Muscle of leg (tissue), 11 donors: ENCODE data around the gene ANKRD44. TPM values are rescaled to one million over a fixed set of nuclear protein-coding genes. Genes with fewer than 3 reads are reported as not detected.
A peak's percentile ranks its signal among the peaks of the same experiment; 100 is the strongest.

Experiments used
- DNase-seq: peaks from one replicate; pipeline ENCODE4 v3.0.0; 2013
- H3K27ac ChIP-seq: one replicate; pipeline ENCODE4 v1.5.1; 2013; ENCODE audit warnings: mild to moderate bottlenecking, low read length, control low read depth
- H3K27me3 ChIP-seq: one replicate; pipeline ENCODE4 v1.6.1; 2013; ENCODE audit warnings: low read length; ENCODE audit not compliant: control insufficient read depth, insufficient read depth
- H3K36me3 ChIP-seq: one replicate; pipeline ENCODE4 v1.6.1; 2013; ENCODE audit warnings: low read length; ENCODE audit not compliant: control insufficient read depth, insufficient read depth
- H3K4me1 ChIP-seq: one replicate; pipeline ENCODE4 v1.6.1; 2013; ENCODE audit warnings: low read length; ENCODE audit not compliant: control insufficient read depth, insufficient read depth
- H3K4me3 ChIP-seq: one replicate; pipeline ENCODE4 v1.5.1; 2013; ENCODE audit warnings: low read length, control low read depth
- H3K9me3 ChIP-seq: replicated peaks from 2 replicates; pipeline ENCODE4 v1.6.1; 2013; ENCODE audit warnings: low read depth, low read length; ENCODE audit not compliant: control insufficient read depth
- WGBS: methylation state at CpG from one replicate; pipeline ENCODE4 v1.1.5; 2013; ENCODE audit warnings: missing lambda C conversion rate; ENCODE audit not compliant: insufficient coverage; 5-methylcytosine and 5-hydroxymethylcytosine counted together
- polyA plus RNA-seq, 8 donors: library from polyadenylated mRNA; unstranded; fragments of 120-200 nt; gene quantifications; one replicate each; pipeline versions ENCODE4 v1.2.1 to v1.2.3, GENCODE V29; 2013; ENCODE audit warnings: inconsistent platforms in 1 of 8, low replicate concordance in 1 of 8; ENCODE audit not compliant: insufficient read length in 8 of 8, insufficient read depth in 1 of 8
- total RNA-seq: library from RNA; stranded (reverse); fragments of 120-200 nt; gene quantifications from one replicate; pipeline ENCODE4 v1.2.4, GENCODE V29; 2013

ANKRD44 gene
- total and polyA plus RNA-seq, 9 donors: 10.6 to 26.3 (median 15.6) TPM

DNA sequence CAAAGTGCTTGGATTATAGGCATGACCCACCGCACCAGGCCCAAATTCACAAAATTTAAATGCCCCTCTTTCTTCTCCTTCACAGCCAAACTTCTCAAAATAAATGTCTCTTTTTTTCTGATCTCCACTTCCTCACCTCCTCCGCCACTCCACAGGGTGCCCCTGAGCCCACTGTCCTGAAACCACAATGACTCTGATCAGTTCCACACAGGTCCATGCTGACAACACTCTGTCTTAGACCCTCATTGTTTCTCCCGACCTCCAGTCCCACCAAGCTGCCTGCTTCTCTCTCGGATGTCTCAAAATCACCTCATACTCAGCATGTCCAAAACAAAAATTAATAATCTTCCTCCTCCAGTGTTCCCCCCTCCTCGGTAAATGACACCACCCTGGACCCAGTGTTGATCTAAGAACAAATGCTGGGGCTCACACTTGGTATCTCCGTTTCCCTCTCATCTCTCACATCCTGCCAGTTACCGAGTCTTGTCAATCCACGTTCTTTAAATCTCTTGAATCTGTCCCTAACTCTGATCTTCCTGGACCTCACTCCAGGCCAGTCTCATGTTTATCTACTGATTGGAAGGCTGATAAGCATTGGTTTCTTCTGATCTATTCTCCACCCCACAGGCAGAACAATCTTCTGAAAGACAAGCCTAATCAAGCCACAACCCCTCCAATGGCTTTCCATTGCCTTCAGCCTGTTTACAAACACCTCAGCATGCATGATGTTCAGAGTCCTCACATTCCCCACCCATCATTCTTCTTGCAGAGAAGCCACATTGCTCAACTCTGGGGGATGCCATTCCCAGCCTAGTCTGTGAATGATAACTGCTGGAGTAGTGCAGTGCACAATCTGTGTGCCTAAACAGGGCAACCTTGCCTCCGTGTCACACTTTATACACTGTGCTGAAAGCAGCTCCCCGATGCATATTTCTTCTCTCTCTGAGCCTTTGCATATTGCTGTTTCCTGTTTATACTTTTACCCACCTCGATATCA is 12.4 kb upstream of the ANKRD44 start:
- no peaks in the 10 kb centered on the region for H3K4me1 ChIP-seq
- no peak overlapping the region for H3K27ac ChIP-seq

GRCh38 chr2:197322143-197322542 is 11.6 kb upstream of the ANKRD44 start:
- H3K9me3 ChIP-seq: no peaks in the 10 kb centered on the region
- 100% methylated on average over 1 of the region's 2 CpGs for WGBS
- H3K27ac ChIP-seq: no peak overlapping the region
- no peak overlapping the region for H3K4me3 ChIP-seq
- H3K4me1 ChIP-seq: no peaks in the 10 kb centered on the region
- no peak for DNase-seq
- H3K36me3 ChIP-seq: no peaks in the 10 kb centered on the region
- H3K27me3 ChIP-seq: no peaks in the 10 kb centered on the region

More for the DNA sequence above, 12.4 kb upstream of the ANKRD44 start:
- Histone ChIP-seq H3K36me3 (no peaks in the 10 kb centered on the region), H3K4me3 (no peak overlapping the region), H3K27me3 (no peaks in the 10 kb centered on the region), H3K9me3 (no peaks in the 10 kb centered on the region)
- 83% methylated on average over 8 of the region's 11 CpGs for WGBS
- DNase-seq: no peak

DNA sequence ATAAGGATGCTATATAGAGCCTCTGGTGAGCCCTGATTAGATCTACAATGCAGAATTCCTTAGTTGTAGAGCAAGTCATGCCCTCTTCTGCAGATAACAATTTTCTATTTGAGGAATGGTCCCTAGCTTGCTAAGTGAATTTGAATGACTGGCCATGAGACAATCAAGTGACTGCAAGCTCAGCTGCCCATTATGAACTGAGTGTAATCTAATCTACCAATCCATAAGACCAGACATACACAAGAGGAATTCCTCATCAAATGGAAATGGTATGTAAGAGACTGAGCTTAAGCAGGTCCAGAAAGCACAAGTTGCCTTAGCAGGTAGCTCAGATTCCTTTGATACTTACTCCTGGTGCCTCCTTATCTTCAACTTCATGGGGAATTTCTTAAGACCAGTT is 4.8 kb upstream of the ANKRD44 start:
- Histone ChIP-seq H3K36me3 (no peaks in the 10 kb centered on the region), H3K4me3 (no peak overlapping the region), H3K27ac (no peak overlapping the region), H3K4me1 (peaks cover 6% of the 10 kb centered on the region), H3K27me3 (no peaks in the 10 kb centered on the region), H3K9me3 (no peaks in the 10 kb centered on the region)
- DNase-seq: no peak

DNA sequence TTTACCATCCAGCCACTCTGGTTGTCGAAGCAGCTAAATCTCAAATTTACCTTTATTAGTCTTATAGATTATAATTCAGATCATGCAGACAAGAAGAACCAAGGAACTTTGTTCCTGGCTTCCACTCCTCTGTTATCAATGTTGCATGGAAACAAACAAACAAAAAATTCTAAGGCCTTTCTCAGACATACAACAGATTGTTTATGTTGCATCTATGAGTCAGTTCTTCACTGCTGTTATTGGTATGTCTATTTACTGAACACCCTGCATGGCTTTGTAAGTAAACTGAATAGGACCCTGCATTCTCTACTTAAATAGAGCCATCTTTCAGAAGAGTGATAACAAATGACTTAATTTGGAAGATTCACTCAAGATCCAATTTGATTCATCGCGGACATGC is 1.6 kb upstream of the ANKRD44 start:
- no peaks in the 10 kb centered on the region for H3K36me3 ChIP-seq
- H3K9me3 ChIP-seq: no peaks in the 10 kb centered on the region
- no CpG with 5 or more reads among the region's 3 CpGs for WGBS

DNA sequence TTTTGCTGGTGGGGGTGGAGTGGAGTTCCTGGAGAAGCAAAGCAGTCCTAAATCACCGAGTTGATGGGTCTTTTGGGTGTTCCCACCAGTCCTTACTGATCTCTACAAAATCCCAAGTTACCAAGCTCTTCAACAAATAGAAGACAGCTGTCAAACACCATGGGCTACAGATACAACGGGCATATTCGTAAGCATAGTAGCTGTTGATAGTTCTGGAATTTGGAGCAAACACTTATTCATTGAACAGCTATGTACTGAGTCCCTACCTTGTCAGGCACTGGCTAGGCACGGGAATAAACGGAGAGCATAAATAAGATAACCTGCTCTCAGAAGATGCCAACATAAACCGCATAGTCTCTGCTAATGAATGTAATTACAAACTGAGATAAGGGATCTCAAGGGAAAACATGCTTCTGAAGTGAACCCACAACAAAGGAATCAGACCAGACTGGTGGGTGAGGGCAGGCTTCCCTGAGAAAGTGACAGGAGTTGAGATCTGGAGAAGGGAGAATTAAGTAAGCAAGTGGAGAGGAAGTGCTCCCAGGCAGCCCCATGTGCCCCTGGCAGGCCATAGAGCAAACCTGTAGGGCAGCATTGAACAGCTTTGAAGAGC is 947 bp upstream of the ANKRD44 start:
- no peak for DNase-seq
- Histone ChIP-seq H3K27ac (no peak overlapping the region), H3K9me3 (no peaks in the 10 kb centered on the region), H3K4me1 (peaks cover 12% of the 10 kb centered on the region), H3K27me3 (no peaks in the 10 kb centered on the region), H3K4me3 (peak overlapping the region; percentile 50), H3K36me3 (no peaks in the 10 kb centered on the region)
- no CpG with 5 or more reads among the region's 6 CpGs for WGBS

More for the DNA sequence above, 1.6 kb upstream of the ANKRD44 start:
- no peak for DNase-seq
- Histone ChIP-seq H3K4me3 (no peak overlapping the region), H3K4me1 (peaks cover 9% of the 10 kb centered on the region), H3K27ac (no peak overlapping the region), H3K27me3 (no peaks in the 10 kb centered on the region)

DNA sequence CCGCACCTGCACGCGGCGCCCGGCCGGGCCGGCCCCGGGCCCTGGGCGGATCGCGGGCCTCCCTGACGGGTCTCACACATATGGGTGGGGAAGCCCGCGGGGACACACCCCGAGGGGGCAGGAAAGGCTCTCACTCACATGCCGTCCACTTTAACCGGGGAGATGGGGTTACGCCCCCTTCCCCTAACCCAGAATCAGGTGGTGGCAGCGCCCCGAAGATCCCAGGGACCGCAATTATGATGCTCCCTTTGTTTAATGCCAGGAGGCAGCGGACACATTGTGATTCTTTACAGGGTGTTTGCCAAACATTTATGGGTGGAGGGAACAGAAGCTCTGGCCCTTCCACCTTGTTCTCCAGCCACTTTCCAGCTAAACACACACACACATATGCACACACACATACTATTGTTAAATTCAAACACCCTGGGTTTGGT is 424 bp upstream of the ANKRD44 start:
- Histone ChIP-seq H3K9me3 (no peaks in the 10 kb centered on the region), H3K36me3 (no peaks in the 10 kb centered on the region), H3K27ac (peak overlapping the region; percentile 52), H3K27me3 (no peaks in the 10 kb centered on the region), H3K4me3 (peak overlapping the region; percentile 50), H3K4me1 (peaks cover 15% of the 10 kb centered on the region)
- DNase-seq: no peak
- under 1% methylated on average over 19 of the region's 22 CpGs for WGBS

- peaks cover 16% of the 10 kb centered on the region for H3K4me1 ChIP-seq
- H3K9me3 ChIP-seq: no peaks in the 10 kb centered on the region
- no peaks in the 10 kb centered on the region for H3K27me3 ChIP-seq
- 0% methylated on average over 24 of the region's 30 CpGs for WGBS
- H3K36me3 ChIP-seq: no peaks in the 10 kb centered on the region
- peak overlapping the region; percentile 71 for H3K27ac ChIP-seq
- DNase-seq: peak; percentile 49
- H3K4me3 ChIP-seq: peak overlapping the region; percentile 81
Observed at GRCh38 chr2:197309691-197310231, 819 bp downstream of the ANKRD44 start.

DNA sequence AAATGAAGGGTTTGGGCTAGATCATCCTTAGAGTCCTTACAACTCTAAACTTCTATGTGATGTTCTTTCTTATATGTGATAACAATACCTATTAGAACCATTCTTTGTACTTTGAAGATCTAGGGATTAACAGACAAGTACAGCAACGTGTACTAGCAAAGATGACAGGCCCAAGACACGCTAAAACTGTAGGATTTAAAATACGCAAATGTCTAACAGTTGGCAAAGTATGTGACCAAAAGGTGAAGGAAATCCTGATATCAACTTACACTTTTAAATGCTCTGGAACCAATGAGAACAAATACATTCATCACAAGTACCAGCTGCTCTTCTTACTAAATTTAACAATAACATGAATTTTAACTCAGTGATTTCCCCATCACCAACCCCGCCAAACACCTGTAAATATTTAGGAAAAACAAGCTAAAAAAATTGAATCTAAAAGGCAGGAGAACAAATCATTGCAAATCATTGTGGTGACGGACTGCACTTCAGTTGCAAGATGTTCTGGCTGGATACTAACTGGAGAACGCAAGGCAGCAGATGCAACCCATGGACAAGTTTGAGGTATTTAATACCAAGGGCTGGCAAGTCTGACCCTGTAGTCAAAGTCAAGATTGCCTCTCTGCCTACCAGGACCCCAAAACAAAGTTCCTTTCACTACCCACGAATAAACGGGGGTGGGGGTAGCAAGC is 1.4 kb downstream of the ANKRD44 start:
- Histone ChIP-seq H3K4me1 (peaks cover 16% of the 10 kb centered on the region), H3K4me3 (peak overlapping the region; percentile 81)

GRCh38 chr2:197308585-197308984 is 2.0 kb downstream of the ANKRD44 start:
- H3K36me3 ChIP-seq: no peaks in the 10 kb centered on the region
- no peaks in the 10 kb centered on the region for H3K27me3 ChIP-seq
- H3K9me3 ChIP-seq: no peaks in the 10 kb centered on the region
- no peak for DNase-seq
- no CpG with 5 or more reads among the region's 2 CpGs for WGBS
- H3K27ac ChIP-seq: no peak overlapping the region
- H3K4me3 ChIP-seq: no peak overlapping the region
- peaks cover 16% of the 10 kb centered on the region for H3K4me1 ChIP-seq

More for the DNA sequence above, 1.4 kb downstream of the ANKRD44 start:
- 63% methylated on average over 2 of the region's 8 CpGs for WGBS
- no peak for DNase-seq
- no peaks in the 10 kb centered on the region for H3K27me3 ChIP-seq
- H3K27ac ChIP-seq: peak overlapping the region; percentile 71
- no peaks in the 10 kb centered on the region for H3K9me3 ChIP-seq
- H3K36me3 ChIP-seq: no peaks in the 10 kb centered on the region
